ENCODE measurements around the gene SCN1B.

DNA sequence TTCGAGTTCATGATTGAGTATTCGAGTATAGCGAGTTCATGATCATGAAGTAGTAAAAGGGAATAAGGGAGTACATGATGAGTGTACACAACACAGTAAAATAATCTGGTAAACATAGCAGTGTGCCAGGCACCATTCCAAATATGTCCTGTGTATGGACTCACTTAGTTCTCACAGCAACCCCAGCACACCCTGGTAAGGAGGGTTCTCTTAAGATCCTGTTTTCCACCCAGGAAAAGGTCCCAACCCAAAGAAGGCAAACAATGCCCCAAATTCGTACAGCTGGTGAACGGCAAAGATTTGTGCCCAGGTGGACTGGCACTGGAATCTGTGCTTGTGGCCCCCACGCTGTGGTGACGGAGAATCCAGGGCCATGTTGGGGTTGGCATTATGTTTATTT lies 32.7 kb downstream of the SCN1B start:
- TF ChIP-seq, protein P1, sequence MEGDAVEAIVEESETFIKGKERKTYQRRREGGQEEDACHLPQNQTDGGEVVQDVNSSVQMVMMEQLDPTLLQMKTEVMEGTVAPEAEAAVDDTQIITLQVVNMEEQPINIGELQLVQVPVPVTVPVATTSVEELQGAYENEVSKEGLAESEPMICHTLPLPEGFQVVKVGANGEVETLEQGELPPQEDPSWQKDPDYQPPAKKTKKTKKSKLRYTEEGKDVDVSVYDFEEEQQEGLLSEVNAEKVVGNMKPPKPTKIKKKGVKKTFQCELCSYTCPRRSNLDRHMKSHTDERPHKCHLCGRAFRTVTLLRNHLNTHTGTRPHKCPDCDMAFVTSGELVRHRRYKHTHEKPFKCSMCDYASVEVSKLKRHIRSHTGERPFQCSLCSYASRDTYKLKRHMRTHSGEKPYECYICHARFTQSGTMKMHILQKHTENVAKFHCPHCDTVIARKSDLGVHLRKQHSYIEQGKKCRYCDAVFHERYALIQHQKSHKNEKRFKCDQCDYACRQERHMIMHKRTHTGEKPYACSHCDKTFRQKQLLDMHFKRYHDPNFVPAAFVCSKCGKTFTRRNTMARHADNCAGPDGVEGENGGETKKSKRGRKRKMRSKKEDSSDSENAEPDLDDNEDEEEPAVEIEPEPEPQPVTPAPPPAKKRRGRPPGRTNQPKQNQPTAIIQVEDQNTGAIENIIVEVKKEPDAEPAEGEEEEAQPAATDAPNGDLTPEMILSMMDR (IDR thresholded peaks at IDR 0.05 in 4 of 5, conservative IDR thresholded peaks at IDR 0.05 in 1 of 5): no peak
- no peak for TF ChIP-seq POLR2A (IDR thresholded peaks at IDR 0.05)
